HEK293 (cell line): ENCODE measurements around the gene LIMK2.

Experiments
- CTCF ChIA-PET: fragments of 350-600 bp; formaldehyde crosslinking; extraction: SDS; loops from one replicate; lab custom pipeline; 2021; ENCODE audit warnings: antibody characterized with exemption; lab: Yijun Ruan, JAX
- POLR2A ChIA-PET: fragments of 300-600 bp; formaldehyde crosslinking; extraction: SDS; loops from one replicate; lab custom pipeline; 2020; ENCODE audit warnings: antibody characterized with exemption, inconsistent platforms; lab: Yijun Ruan, JAX
- H3K27ac ChIP-seq: fragments of 200-500 bp; sonication (Bioruptor generic); 2 replicates; pipeline ENCODE4 v1.5.1; 2014; ENCODE audit warnings: low read depth, low read length, control low read depth, inconsistent platforms; ENCODE audit errors: extremely low read depth
- H3K36me3 ChIP-seq, 2 experiments: fragments of 200-500 bp in 1 of 2; sonication (Bioruptor generic) in 1 of 2; 1 replicate in 1 of 2; 2 replicates in 1 of 2; pipeline ENCODE4 v1.5.1; 2014 to 2017; ENCODE audit warnings: inconsistent platforms in 2 of 2, low read length in 2 of 2; ENCODE audit not compliant: control insufficient read depth in 2 of 2, insufficient read depth in 1 of 2
- H3K4me1 ChIP-seq: fragments of 200-500 bp; sonication (Bioruptor generic); 2 replicates; pipeline ENCODE4 v1.5.1; 2014; ENCODE audit warnings: mild to moderate bottlenecking, low read length, inconsistent platforms; ENCODE audit not compliant: control insufficient read depth, insufficient read depth
- H3K4me3 ChIP-seq: 2 replicates; pipeline ENCODE4 v1.5.1; 2011; ENCODE audit warnings: low read depth, mild to moderate bottlenecking, control low read depth, low read length, moderate library complexity
- H3K9me3 ChIP-seq: fragments of 200-500 bp; sonication (Bioruptor generic); 2 replicates; pipeline ENCODE4 v1.5.1; 2014; ENCODE audit warnings: low read depth, low read length, inconsistent platforms; ENCODE audit not compliant: control insufficient read depth, insufficient read depth
- GLIS1 ChIP-seq: fragments of 450-650 bp; formaldehyde crosslinking; IDR thresholded peaks from 2 replicates; pipeline ENCODE4 v1.5.1; 2016; ENCODE audit warnings: missing biosample characterization, missing genetic modification characterization
- HOXC10 ChIP-seq: sonication (generic); formaldehyde crosslinking; IDR thresholded peaks from 2 replicates; pipeline ENCODE4 v1.8.1; 2023; ENCODE audit warnings: mild to moderate bottlenecking, missing genetic modification reagents
- KLF9 ChIP-seq: fragments of 450-650 bp; formaldehyde crosslinking; IDR thresholded peaks from 2 replicates; pipeline ENCODE4 v1.5.1; 2016; ENCODE audit warnings: missing biosample characterization, missing genetic modification characterization, low read depth
- OSR2 ChIP-seq: fragments of 450-650 bp; formaldehyde crosslinking; IDR thresholded peaks from 2 replicates; pipeline ENCODE4 v1.5.1; 2016; ENCODE audit warnings: missing biosample characterization, missing genetic modification characterization
- PRDM10 ChIP-seq: fragments of 450-650 bp; formaldehyde crosslinking; IDR thresholded peaks from 2 replicates; pipeline ENCODE4 v1.5.1; 2016; ENCODE audit warnings: missing biosample characterization, missing genetic modification characterization
- TRIM28 ChIP-seq: IDR thresholded peaks from 2 replicates; pipeline ENCODE4 v1.6.1; 2011; ENCODE audit warnings: low read length, control low read depth, borderline replicate concordance
- TSHZ1 ChIP-seq: fragments of 450-650 bp; formaldehyde crosslinking; IDR thresholded peaks from 2 replicates; pipeline ENCODE4 v1.5.1; 2016; ENCODE audit warnings: missing biosample characterization, missing genetic modification characterization, borderline replicate concordance
- ZBTB17 ChIP-seq: fragments of 450-650 bp; formaldehyde crosslinking; IDR thresholded peaks from 2 replicates; pipeline ENCODE4 v1.5.1; 2016; ENCODE audit warnings: missing biosample characterization, missing genetic modification characterization
- ZIC2 ChIP-seq: fragments of 450-650 bp; formaldehyde crosslinking; IDR thresholded peaks from 2 replicates; pipeline ENCODE4 v1.5.1; 2016; ENCODE audit warnings: missing biosample characterization, missing genetic modification characterization
- ZNF133 ChIP-seq: fragments of 450-650 bp; formaldehyde crosslinking; IDR thresholded peaks from 2 replicates; pipeline ENCODE4 v1.5.1; 2016; ENCODE audit warnings: missing biosample characterization, missing genetic modification characterization
- ZNF202 ChIP-seq: fragments of 450-650 bp; formaldehyde crosslinking; IDR thresholded peaks from 2 replicates; pipeline ENCODE4 v1.5.1; 2016; ENCODE audit warnings: missing biosample characterization, missing genetic modification characterization, borderline replicate concordance
- ZNF350 ChIP-seq: fragments of 450-650 bp; formaldehyde crosslinking; IDR thresholded peaks from 2 replicates; pipeline ENCODE4 v1.5.0; 2017; ENCODE audit warnings: missing biosample characterization, mild to moderate bottlenecking, missing genetic modification characterization
- ZNF398 ChIP-seq: fragments of 450-650 bp; formaldehyde crosslinking; IDR thresholded peaks from 2 replicates; pipeline ENCODE4 v1.5.1; 2017; ENCODE audit warnings: missing biosample characterization, missing genetic modification characterization
- ZNF558 ChIP-seq: fragments of 450-650 bp; formaldehyde crosslinking; IDR thresholded peaks from 2 replicates; pipeline ENCODE4 v1.5.1; 2016; ENCODE audit warnings: missing biosample characterization, missing genetic modification characterization
- ZNF785 ChIP-seq: fragments of 450-650 bp; formaldehyde crosslinking; IDR thresholded peaks from 2 replicates; pipeline ENCODE4 v1.5.1; 2016; ENCODE audit warnings: missing biosample characterization, missing genetic modification characterization
- TF ChIP-seq, protein P1 (sequence below): fragments of 450-650 bp; formaldehyde crosslinking; IDR thresholded peaks from 2 replicates; pipeline ENCODE4 v1.5.1; 2017; ENCODE audit warnings: missing biosample characterization, missing genetic modification characterization

The LIMK2 gene

GRCh38 chr22:31282748-31283468 is 70.8 kb downstream of the LIMK2 start (continued):
- TF ChIP-seq TSHZ1 (tag by site-specific recombination) (no peak), GLIS1 (peak; percentile 78), ZNF558 (tag by site-specific recombination) (no peak), ZNF350 (tag by site-specific recombination) (no peak), ZIC2 (tag by site-specific recombination) (peak; percentile 78), TRIM28 (no peak)
- TF ChIP-seq, all 188 proteins: peak for 3

- no peak overlapping the region for H3K4me3 ChIP-seq
- H3K36me3 ChIP-seq: peaks cover 0 to 35% of the 10 kb centered on the region in 2 experiments; a peak in 1 of 3 replicates
- no peaks in the 10 kb centered on the region for H3K4me1 ChIP-seq
- CTCF ChIA-PET: interaction anchor here (0.6 to 3.3 kb wide), 6 partner anchors 9 to 167 kb away, joined by 3 to 13 read pairs (median 8); partner anchors contain the start of gene LIMK2
- TF ChIP-seq ZNF133 (tag by site-specific recombination) (no peak), KLF9 (no peak), ZBTB17 (tag by site-specific recombination) (0 out of 2 replicates have a peak, but pooled peaks have one; percentile 27), PRDM10 (0 out of 2 replicates have a peak, but pooled peaks have one; percentile 43)
- POLR2A ChIA-PET: interaction anchor here (0.6 kb wide), 1 partner anchor 465 kb away, joined by 3 read pairs; the partner anchor contains the start of gene PRR14L
- peak overlapping the region; percentile 10; the same call in 1 of the 2 replicates for H3K27ac ChIP-seq
- no peaks in the 10 kb centered on the region for H3K9me3 ChIP-seq
Measured at GRCh38 chr22:31284281-31285155, 72.4 kb downstream of the LIMK2 start.

- POLR2A ChIA-PET: interaction anchor here (1.2 kb wide), 1 partner anchor 14 kb away, joined by 3 read pairs; no protein-coding TSS in a partner anchor
- H3K36me3 ChIP-seq: peaks cover 0 to 23% of the 10 kb centered on the region in 2 experiments; a peak in 1 of 3 replicates
- H3K4me1 ChIP-seq: peaks cover 3% of the 10 kb centered on the region; the same call in 1 of the 2 replicates
- H3K27ac ChIP-seq: no peak overlapping the region
- CTCF ChIA-PET: interaction anchor here (0.6 to 3.3 kb wide), 4 partner anchors 11 to 75 kb away, joined by 3 to 13 read pairs (median 6); partner anchors contain the start of gene LIMK2
- TF ChIP-seq ZNF785 (tag by site-specific recombination) (no peak), ZNF398 (no peak), ZNF202 (no peak), OSR2 (tag by site-specific recombination) (no peak), HOXC10 (CRISPR knock-in tag) (no peak)
- TF ChIP-seq, protein P1, sequence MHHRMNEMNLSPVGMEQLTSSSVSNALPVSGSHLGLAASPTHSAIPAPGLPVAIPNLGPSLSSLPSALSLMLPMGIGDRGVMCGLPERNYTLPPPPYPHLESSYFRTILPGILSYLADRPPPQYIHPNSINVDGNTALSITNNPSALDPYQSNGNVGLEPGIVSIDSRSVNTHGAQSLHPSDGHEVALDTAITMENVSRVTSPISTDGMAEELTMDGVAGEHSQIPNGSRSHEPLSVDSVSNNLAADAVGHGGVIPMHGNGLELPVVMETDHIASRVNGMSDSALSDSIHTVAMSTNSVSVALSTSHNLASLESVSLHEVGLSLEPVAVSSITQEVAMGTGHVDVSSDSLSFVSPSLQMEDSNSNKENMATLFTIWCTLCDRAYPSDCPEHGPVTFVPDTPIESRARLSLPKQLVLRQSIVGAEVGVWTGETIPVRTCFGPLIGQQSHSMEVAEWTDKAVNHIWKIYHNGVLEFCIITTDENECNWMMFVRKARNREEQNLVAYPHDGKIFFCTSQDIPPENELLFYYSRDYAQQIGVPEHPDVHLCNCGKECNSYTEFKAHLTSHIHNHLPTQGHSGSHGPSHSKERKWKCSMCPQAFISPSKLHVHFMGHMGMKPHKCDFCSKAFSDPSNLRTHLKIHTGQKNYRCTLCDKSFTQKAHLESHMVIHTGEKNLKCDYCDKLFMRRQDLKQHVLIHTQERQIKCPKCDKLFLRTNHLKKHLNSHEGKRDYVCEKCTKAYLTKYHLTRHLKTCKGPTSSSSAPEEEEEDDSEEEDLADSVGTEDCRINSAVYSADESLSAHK (tag by site-specific recombination): peak; percentile 84
- H3K9me3 ChIP-seq: no peaks in the 10 kb centered on the region
- no peak overlapping the region for H3K4me3 ChIP-seq
Measured at GRCh38 chr22:31286360-31287255, 74.5 kb downstream of the LIMK2 start.
